T-cell (primary cell): ENCODE measurements around the gene SPSB1. TPM values are rescaled to one million over a fixed set of nuclear protein-coding genes. Genes with fewer than 3 reads are reported as not detected.

Experiments used
- ATAC-seq, 4 experiments: fragments of 200-7000 bp in 3 of 4; fragments of 150-1000 bp in 1 of 4; cut with Tn5 transposase; replicated peaks in 1 of 4; 1 replicate in 3 of 4; 2 replicates in 1 of 4; pipeline ENCODE4 v1.10.0; 2021; ENCODE audit warnings: moderate library complexity in 3 of 4, mild to moderate bottlenecking in 2 of 4, moderate number of reproducible peaks in 1 of 4
- CTCF ChIA-PET, 2 donors: fragments of 300-600 bp; sonication (Branson Sonifier 250); formaldehyde crosslinking; loops; one replicate each; lab custom pipeline; 2022; ENCODE audit warnings: antibody characterized with exemption in 2 of 2; lab: Charles Lee
- POLR2A ChIA-PET, 2 donors: fragments of 300-600 bp; sonication (Branson Sonifier 250); formaldehyde crosslinking; loops; one replicate each; lab custom pipeline; 2022; ENCODE audit warnings: antibody characterized with exemption in 2 of 2; lab: Charles Lee
- DNase-seq, 35 experiments: peaks; one replicate each; pipeline versions ENCODE4 v3.0.0 to v3.0.0-alpha.2; 2013 to 2023
- H3K27ac ChIP-seq: one replicate; pipeline ENCODE4 v1.5.1; 2013; ENCODE audit warnings: low read length
- H3K27me3 ChIP-seq, 2 experiments: replicated peaks in 1 of 2; 1 replicate in 1 of 2; 2 replicates in 1 of 2; pipeline versions ENCODE4 v1.6.1 to v1.7.0; 2013; ENCODE audit warnings: low read length in 1 of 2, mixed read lengths in 1 of 2; ENCODE audit not compliant: control insufficient read depth in 2 of 2, insufficient read depth in 2 of 2; ENCODE audit errors: extremely low read depth in 1 of 2
- H3K36me3 ChIP-seq, 2 donors: 1 replicate in 1 of 2; 2 replicates in 1 of 2; pipeline versions ENCODE4 v1.6.1 to v1.7.0; 2013; ENCODE audit warnings: low read length in 1 of 2; ENCODE audit not compliant: control insufficient read depth in 2 of 2, insufficient read depth in 1 of 2; ENCODE audit errors: extremely low read depth in 1 of 2
- H3K4me1 ChIP-seq, 2 experiments: 1 replicate in 1 of 2; 2 replicates in 1 of 2; pipeline versions ENCODE4 v1.6.1 to v1.7.0; 2013; ENCODE audit warnings: low read length in 2 of 2, mixed read lengths in 1 of 2; ENCODE audit not compliant: insufficient read depth in 2 of 2, control insufficient read depth in 1 of 2; ENCODE audit errors: extremely low read depth in 1 of 2
- H3K4me3 ChIP-seq, 2 donors: 1 replicate in 1 of 2; 2 replicates in 1 of 2; pipeline versions ENCODE4 v1.5.1 to v1.7.0; 2013; ENCODE audit warnings: mild to moderate bottlenecking in 2 of 2, low read length in 1 of 2, moderate library complexity in 1 of 2; ENCODE audit not compliant: control insufficient read depth in 1 of 2; ENCODE audit errors: extremely low read depth in 1 of 2
- H3K9me3 ChIP-seq: 2 replicates; pipeline ENCODE4 v1.7.0; 2013
- H3K27ac Mint-ChIP-seq, 2 donors: one replicate each; pipeline ENCODE4 v1.8.0; 2020 to 2021; ENCODE audit warnings: mild to moderate bottlenecking in 2 of 2, mixed read lengths in 2 of 2
- H3K27me3 Mint-ChIP-seq, 2 donors: one replicate each; pipeline ENCODE4 v1.8.0; 2021 to 2022; ENCODE audit warnings: mixed read lengths in 2 of 2
- H3K36me3 Mint-ChIP-seq: one replicate; pipeline ENCODE4 v1.8.0; 2021; ENCODE audit warnings: mixed read lengths
- H3K4me1 Mint-ChIP-seq, 3 donors: one replicate each; pipeline ENCODE4 v1.8.0; 2020 to 2022; ENCODE audit warnings: mixed read lengths in 3 of 3, mild to moderate bottlenecking in 1 of 3
- H3K4me3 Mint-ChIP-seq, 3 donors: one replicate each; pipeline ENCODE4 v1.8.0; 2020 to 2022; ENCODE audit warnings: mild to moderate bottlenecking in 3 of 3, mixed read lengths in 3 of 3, moderate library complexity in 3 of 3
- H3K9me3 Mint-ChIP-seq, 3 donors: one replicate each; pipeline ENCODE4 v1.8.0; 2020 to 2022; ENCODE audit warnings: mixed read lengths in 3 of 3
- WGBS: methylation state at CpG from one replicate; pipeline ENCODE4 v1.1.5; 2013; ENCODE audit warnings: missing lambda C conversion rate; ENCODE audit not compliant: insufficient coverage; 5-methylcytosine and 5-hydroxymethylcytosine counted together
- total RNA-seq, 35 experiments: library from RNA in 6 of 35; stranded (reverse) in 6 of 35; fragments of 120-200 nt in 1 of 35; gene quantifications; one replicate each; pipeline versions ENCODE4 v1.2.1 to v1.2.4 and lab custom pipeline; 2013 to 2026

SPSB1 gene
- total RNA-seq, 5 donors from 2014 or later (not counting 1 experiment from before 2014, with no cell fraction given), result 3.1 to 6.4 (median 5.4) TPM

DNA sequence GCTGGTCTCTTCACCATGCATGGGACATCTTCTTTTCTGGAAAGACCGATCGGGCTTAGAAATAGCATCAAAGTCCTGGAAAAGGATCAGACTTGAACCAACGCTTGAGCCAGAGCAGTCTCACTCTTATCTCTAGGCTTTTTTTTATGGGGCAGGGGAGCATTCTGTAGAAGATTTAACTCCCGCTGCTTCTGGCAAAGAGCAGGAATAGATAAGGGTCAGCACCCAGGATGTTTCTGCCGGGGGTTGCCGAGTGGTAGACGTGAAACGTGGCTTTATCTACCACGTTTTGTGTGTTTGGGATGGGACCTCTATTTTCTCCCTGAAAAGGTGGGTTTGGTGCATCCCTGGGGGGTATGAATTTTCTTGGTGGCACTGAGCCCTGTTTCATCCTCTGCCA, 18.8 kb downstream of the SPSB1 start:
- POLR2A ChIA-PET, result no interaction called here
- Mint-ChIP-seq H3K4me1 (peaks cover 15 to 26% (median 24%) of the 10 kb centered on the region in 3 donors), H3K36me3 (no peaks in the 10 kb centered on the region), H3K4me3 (no peak overlapping the region), H3K27ac (no peak overlapping the region), H3K9me3 (no peaks in the 10 kb centered on the region), H3K27me3 (no peaks in the 10 kb centered on the region)
- Histone ChIP-seq H3K4me3 (no peak overlapping the region), H3K27me3 (peaks cover 0 to 4% of the 10 kb centered on the region in 2 experiments), H3K4me1 (peaks cover 2 to 13% of the 10 kb centered on the region in 2 experiments), H3K27ac (no peak overlapping the region), H3K36me3 (peaks cover 0 to 3% of the 10 kb centered on the region in 2 donors), H3K9me3 (no peaks in the 10 kb centered on the region)
- DNase-seq (no peak), ATAC-seq (no peak)
- WGBS, result 86% methylated on average over 9 of the region's 9 CpGs
- CTCF ChIA-PET, result no interaction called here

DNA sequence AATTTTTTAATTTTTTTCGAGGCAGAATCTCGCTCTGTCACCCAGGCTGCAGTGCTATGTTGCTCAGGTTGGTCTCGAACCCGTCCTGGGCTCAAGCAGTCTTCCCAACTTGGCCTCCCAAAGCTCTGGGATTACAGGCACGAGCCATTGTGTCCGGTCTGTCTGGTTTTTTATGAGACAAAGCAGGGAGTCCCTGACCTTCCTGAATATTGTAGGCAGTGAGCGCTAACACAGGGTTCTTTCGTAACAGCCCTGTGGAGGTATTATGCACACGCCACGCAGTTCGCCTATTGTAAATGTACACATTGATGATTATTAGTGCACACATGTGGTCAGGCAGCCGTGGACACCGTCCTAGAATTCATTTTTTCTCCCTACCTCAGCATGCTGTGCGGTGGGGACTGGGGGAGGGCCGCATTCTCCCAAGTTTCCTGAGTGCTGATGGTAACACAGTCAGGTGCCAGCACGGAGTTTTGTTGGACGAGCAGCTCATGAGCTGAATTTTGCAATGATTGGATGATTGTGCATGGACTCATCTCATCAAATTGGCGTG, 19.6 kb downstream of the SPSB1 start:
- Mint-ChIP-seq H3K4me3 (no peak overlapping the region), H3K9me3 (no peaks in the 10 kb centered on the region), H3K27ac (no peak overlapping the region), H3K4me1 (peaks cover 19 to 31% (median 27%) of the 10 kb centered on the region in 3 donors), H3K27me3 (no peaks in the 10 kb centered on the region), H3K36me3 (no peaks in the 10 kb centered on the region)
- Histone ChIP-seq H3K4me1 (peaks cover 2 to 13% of the 10 kb centered on the region in 2 experiments), H3K27ac (no peak overlapping the region), H3K4me3 (no peak overlapping the region), H3K27me3 (peaks cover 0 to 4% of the 10 kb centered on the region in 2 experiments), H3K36me3 (peaks cover 0 to 3% of the 10 kb centered on the region in 2 donors), H3K9me3 (no peaks in the 10 kb centered on the region)
- ATAC-seq, result no peak
- 83% methylated on average over 9 of the region's 18 CpGs for WGBS
- CTCF ChIA-PET, result no interaction called here
- DNase-seq, result no peak
- POLR2A ChIA-PET, result no interaction called here

DNA sequence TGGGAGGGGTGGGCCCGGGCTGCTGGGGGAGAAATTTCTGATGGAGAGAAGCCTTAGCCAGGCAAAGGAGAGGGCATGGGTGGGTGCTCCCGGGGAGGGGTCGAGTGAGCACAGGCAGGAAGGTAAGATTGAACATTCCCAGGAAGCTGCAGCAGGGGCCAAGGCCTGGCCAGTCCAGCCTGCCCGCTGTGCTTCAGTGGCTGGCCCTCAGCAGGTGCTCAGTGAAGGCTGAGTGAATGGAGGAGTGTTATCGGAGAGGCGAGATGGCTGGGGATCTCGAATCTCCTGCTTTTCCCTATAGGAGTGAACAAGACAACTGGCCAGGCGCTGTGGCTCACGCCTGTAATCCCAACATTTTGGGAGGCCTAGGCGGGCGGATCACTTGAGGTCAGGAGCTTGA, 20.9 kb downstream of the SPSB1 start:
- Histone ChIP-seq H3K27ac (no peak overlapping the region), H3K4me3 (no peak overlapping the region), H3K4me1 (peaks cover 0 to 24% of the 10 kb centered on the region in 2 experiments), H3K27me3 (peaks cover 0 to 8% of the 10 kb centered on the region in 2 experiments), H3K36me3 (no peaks in the 10 kb centered on the region), H3K9me3 (no peaks in the 10 kb centered on the region)
- no peak for ATAC-seq
- H3K9me3 Mint-ChIP-seq, result no peaks in the 10 kb centered on the region
- 92% methylated on average over 7 of the region's 11 CpGs for WGBS
- H3K4me1 Mint-ChIP-seq, result peaks cover 23 to 30% (median 26%) of the 10 kb centered on the region in 3 donors
- DNase-seq, result no peak
- no peaks in the 10 kb centered on the region for H3K36me3 Mint-ChIP-seq
- H3K4me3 Mint-ChIP-seq, result no peak overlapping the region
- ChIA-PET POLR2A (no interaction called here), CTCF (no interaction called here)
- H3K27me3 Mint-ChIP-seq, result no peaks in the 10 kb centered on the region
- no peak overlapping the region for H3K27ac Mint-ChIP-seq

- Mint-ChIP-seq H3K9me3 (no peaks in the 10 kb centered on the region), H3K4me1 (peaks cover 21 to 30% (median 23%) of the 10 kb centered on the region in 3 donors), H3K27me3 (no peaks in the 10 kb centered on the region), H3K27ac (no peak overlapping the region), H3K36me3 (no peaks in the 10 kb centered on the region), H3K4me3 (no peak overlapping the region)
- H3K27me3 ChIP-seq, result peaks cover 0 to 6% of the 10 kb centered on the region in 2 experiments
- H3K4me1 ChIP-seq, result peaks cover 0 to 24% of the 10 kb centered on the region in 2 experiments
- no peak overlapping the region for H3K4me3 ChIP-seq
- ATAC-seq, result no peak
- H3K9me3 ChIP-seq, result no peaks in the 10 kb centered on the region
- CTCF ChIA-PET, result no interaction called here
- no peak for DNase-seq
- H3K36me3 ChIP-seq, result no peaks in the 10 kb centered on the region
- H3K27ac ChIP-seq, result no peak overlapping the region
- POLR2A ChIA-PET, result no interaction called here
- WGBS, result 90% methylated on average over 6 of the region's 8 CpGs
Measured at GRCh38 chr1:9314111-9314510, 21.4 kb downstream of the SPSB1 start.

DNA sequence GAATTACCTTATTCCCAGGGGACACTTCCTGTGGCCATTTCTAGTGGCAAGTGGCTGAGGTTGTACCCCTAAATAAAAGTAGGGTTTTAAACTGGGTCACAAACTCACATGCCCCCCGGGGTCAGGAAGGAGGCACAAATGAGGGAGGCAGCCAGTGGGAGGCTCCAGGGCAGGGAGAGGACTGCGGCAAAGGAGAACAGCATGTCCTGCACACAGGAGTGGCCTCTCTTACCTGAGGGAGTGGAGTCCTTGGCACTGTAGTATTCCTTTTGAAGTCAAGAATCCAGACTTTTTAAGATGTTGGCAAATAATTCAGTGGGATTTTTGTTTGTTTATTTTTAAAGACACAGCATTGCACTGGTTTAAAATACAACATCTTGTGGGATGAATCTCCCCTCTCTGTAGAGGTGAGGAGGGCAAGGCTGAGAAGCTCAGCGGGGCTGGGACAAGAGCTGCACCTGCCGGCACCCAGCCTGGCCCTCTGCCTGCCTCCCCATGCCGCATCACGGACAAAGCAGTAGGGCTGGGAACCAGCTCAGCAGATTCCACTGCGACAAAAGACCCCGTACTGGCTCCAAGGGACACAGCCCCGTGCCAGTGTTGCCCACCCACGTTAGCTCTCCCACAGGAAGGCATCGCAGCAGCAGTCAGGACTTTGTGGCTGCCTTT, 22.2 kb downstream of the SPSB1 start:
- H3K4me3 ChIP-seq, result no peak overlapping the region
- no peak for ATAC-seq
- no peak for DNase-seq
- ChIA-PET POLR2A (no interaction called here), CTCF (no interaction called here)
- peaks cover 0 to 6% of the 10 kb centered on the region in 2 experiments for H3K27me3 ChIP-seq
- H3K4me1 Mint-ChIP-seq, result peaks cover 21 to 30% (median 23%) of the 10 kb centered on the region in 3 donors
- H3K4me1 ChIP-seq, result peaks cover 0 to 24% of the 10 kb centered on the region in 2 experiments
- no peaks in the 10 kb centered on the region for H3K9me3 Mint-ChIP-seq
- no peak overlapping the region for H3K27ac ChIP-seq
- 39% methylated on average over 8 of the region's 11 CpGs for WGBS
- H3K27ac Mint-ChIP-seq, result no peak overlapping the region
- H3K36me3 ChIP-seq, result no peaks in the 10 kb centered on the region
- no peaks in the 10 kb centered on the region for H3K9me3 ChIP-seq
- no peaks in the 10 kb centered on the region for H3K36me3 Mint-ChIP-seq
- no peaks in the 10 kb centered on the region for H3K27me3 Mint-ChIP-seq
- no peak overlapping the region for H3K4me3 Mint-ChIP-seq

GRCh38 chr1:9315411-9316079, 22.9 kb downstream of the SPSB1 start:
- Histone ChIP-seq H3K27me3 (peaks cover 0 to 9% of the 10 kb centered on the region in 2 experiments), H3K4me3 (no peak overlapping the region), H3K27ac (no peak overlapping the region), H3K9me3 (no peaks in the 10 kb centered on the region), H3K4me1 (peaks cover 0 to 24% of the 10 kb centered on the region in 2 experiments), H3K36me3 (peaks cover 0 to 1% of the 10 kb centered on the region in 2 donors)
- peak overlapping the region in 1 of 3 donors; percentile 17 for H3K4me3 Mint-ChIP-seq
- no peaks in the 10 kb centered on the region for H3K27me3 Mint-ChIP-seq
- POLR2A ChIA-PET, result no interaction called here
- CTCF ChIA-PET, result no interaction called here
- no peaks in the 10 kb centered on the region for H3K9me3 Mint-ChIP-seq
- DNase-seq (peak in 1 of 35 experiments; percentile 13), ATAC-seq (peak in 1 of 4 experiments; percentile 12)
- no peak overlapping the region for H3K27ac Mint-ChIP-seq
- peaks cover 21 to 31% (median 23%) of the 10 kb centered on the region in 3 donors for H3K4me1 Mint-ChIP-seq
- H3K36me3 Mint-ChIP-seq, result no peaks in the 10 kb centered on the region
- 21% methylated on average over 12 of the region's 20 CpGs for WGBS
